MCF 10A (cell line): Measurements from ENCODE around the gene KCNMA1. TPM values are rescaled to one million over a fixed set of nuclear protein-coding genes. Genes with fewer than 3 reads are reported as not detected.

Experiments
- BruUV-seq: library from RNA; stranded (reverse); fragments of 400-500 nt; replicated peaks from 2 replicates; lab custom pipeline; 2021; lab: Mats Ljungman, UMichigan
- CTCF ChIA-PET: fragments of 300-600 bp; sonication (Branson Sonifier 250); formaldehyde crosslinking; extraction: SDS; loops from one replicate; lab custom pipeline; 2021; ENCODE audit warnings: antibody characterized with exemption, inconsistent platforms; lab: Yijun Ruan, JAX
- POLR2A ChIA-PET: fragments of 300-600, 350-650 bp; sonication (Branson Sonifier 250); formaldehyde crosslinking; extraction: SDS; loops from one replicate; lab custom pipeline; 2020; ENCODE audit warnings: antibody characterized with exemption, inconsistent platforms; lab: Yijun Ruan, JAX
- DNase-seq: peaks from one replicate; pipeline ENCODE4 v3.0.0-alpha.2; 2018; ENCODE audit not compliant: unreplicated experiment
- H3K27ac Mint-ChIP-seq: one replicate; pipeline ENCODE4 v1.8.0; 2022; ENCODE audit warnings: mild to moderate bottlenecking, low read depth, mixed read lengths; ENCODE audit not compliant: unreplicated experiment
- H3K27me3 Mint-ChIP-seq: one replicate; pipeline ENCODE4 v1.8.0; 2022; ENCODE audit warnings: mixed read lengths; ENCODE audit not compliant: insufficient read depth, unreplicated experiment
- H3K36me3 Mint-ChIP-seq: one replicate; pipeline ENCODE4 v1.8.0; 2022; ENCODE audit warnings: mild to moderate bottlenecking, moderate library complexity, mixed read lengths; ENCODE audit not compliant: insufficient read depth, unreplicated experiment
- H3K4me1 Mint-ChIP-seq: one replicate; pipeline ENCODE4 v1.8.0; 2022; ENCODE audit warnings: mixed read lengths; ENCODE audit not compliant: insufficient read depth, unreplicated experiment
- H3K4me3 Mint-ChIP-seq: one replicate; pipeline ENCODE4 v1.8.0; 2022; ENCODE audit warnings: mild to moderate bottlenecking, moderate library complexity, mixed read lengths; ENCODE audit not compliant: unreplicated experiment
- H3K9me3 Mint-ChIP-seq: one replicate; pipeline ENCODE4 v1.8.0; 2022; ENCODE audit warnings: mixed read lengths; ENCODE audit not compliant: unreplicated experiment
- CTCF ChIP-seq: fragments of 200-600 bp; IDR thresholded peaks from one replicate; pipeline ENCODE4 v1.8.0; 2022; ENCODE audit warnings: antibody characterized with exemption, mild to moderate bottlenecking; ENCODE audit not compliant: unreplicated experiment
- intact Hi-C: fragments of 100-400 bp; cut with micrococcal nuclease; formaldehyde crosslinking; loops from 2 replicates; pipeline ENCODE4 v1.14.1; 2022
- total RNA-seq: library from RNA; stranded (reverse); gene quantifications from 2 replicates; pipeline ENCODE4 v1.2.3, GENCODE V29; 2022

The KCNMA1 gene
- total RNA-seq, 1 experiment from 2014 or later: 7.5 TPM

GRCh38 chr10:77467422-77467963 is 170.1 kb downstream of the KCNMA1 start:
- no peaks in the 10 kb centered on the region for H3K9me3 Mint-ChIP-seq
- no peak for TF ChIP-seq CTCF
- BruUV-seq: no TSS peak
- H3K36me3 Mint-ChIP-seq: no peaks in the 10 kb centered on the region
- POLR2A ChIA-PET: no interaction called here
- H3K27me3 Mint-ChIP-seq: no peaks in the 10 kb centered on the region
- no peak for DNase-seq
- intact Hi-C loops: no loop called here
- H3K27ac Mint-ChIP-seq: no peak overlapping the region
- H3K4me3 Mint-ChIP-seq: no peak overlapping the region
- H3K4me1 Mint-ChIP-seq: peaks cover 5% of the 10 kb centered on the region
- CTCF ChIA-PET: no interaction called here

- ChIA-PET POLR2A (no interaction called here), CTCF (no interaction called here)
- H3K4me3 Mint-ChIP-seq: no peak overlapping the region
- H3K4me1 Mint-ChIP-seq: peaks cover 5% of the 10 kb centered on the region
- DNase-seq: no peak
- no peak overlapping the region for H3K27ac Mint-ChIP-seq
- no peaks in the 10 kb centered on the region for H3K27me3 Mint-ChIP-seq
- H3K9me3 Mint-ChIP-seq: no peaks in the 10 kb centered on the region
- no TSS peak for BruUV-seq
- intact Hi-C loops: no loop called here
- TF ChIP-seq CTCF: no peak
- no peaks in the 10 kb centered on the region for H3K36me3 Mint-ChIP-seq
These were observed 173.5 kb downstream of the KCNMA1 start for GRCh38 chr10:77463967-77464745.

- ChIA-PET POLR2A (no interaction called here), CTCF (interaction anchor here (0.5 kb wide), 1 partner anchor 298 kb away, joined by 5 read pairs; no protein-coding TSS in a partner anchor)
- TF ChIP-seq CTCF: no peak
- no peak overlapping the region for H3K27ac Mint-ChIP-seq
- intact Hi-C loops: no loop called here
- H3K36me3 Mint-ChIP-seq: no peaks in the 10 kb centered on the region
- peaks cover 5% of the 10 kb centered on the region for H3K4me1 Mint-ChIP-seq
- no peaks in the 10 kb centered on the region for H3K9me3 Mint-ChIP-seq
- BruUV-seq: no TSS peak
- no peaks in the 10 kb centered on the region for H3K27me3 Mint-ChIP-seq
- no peak for DNase-seq
- no peak overlapping the region for H3K4me3 Mint-ChIP-seq
These were observed 174.1 kb downstream of the KCNMA1 start for GRCh38 chr10:77463499-77463898.

GRCh38 chr10:77461636-77462296 is 175.8 kb downstream of the KCNMA1 start:
- no peaks in the 10 kb centered on the region for H3K9me3 Mint-ChIP-seq
- H3K4me1 Mint-ChIP-seq: peaks cover 5% of the 10 kb centered on the region
- POLR2A ChIA-PET: no interaction called here
- no peaks in the 10 kb centered on the region for H3K36me3 Mint-ChIP-seq
- DNase-seq: no peak
- H3K4me3 Mint-ChIP-seq: no peak overlapping the region
- no TSS peak for BruUV-seq
- H3K27ac Mint-ChIP-seq: no peak overlapping the region
- intact Hi-C loops: no loop called here
- no peak for TF ChIP-seq CTCF
- H3K27me3 Mint-ChIP-seq: no peaks in the 10 kb centered on the region
- CTCF ChIA-PET: no interaction called here
